Fibroblast of skin of back (primary cell): ENCODE data around the gene CUL5.
A peak's percentile ranks its signal among the peaks of the same experiment; 100 is the strongest.
"Not testable (repeated sequence)": the region's sequence is repeated elsewhere in the genome, so short reads cannot be mapped to it uniquely, and the experiment has no call there.

Source experiments
- DNase-seq: peaks from one replicate; pipeline ENCODE4 v3.0.0-alpha.2; 2013

CUL5 gene

GRCh38 chr11:108025387-108026080 lies 16.8 kb downstream of the CUL5 start:
- DNase-seq, result no peak

DNA sequence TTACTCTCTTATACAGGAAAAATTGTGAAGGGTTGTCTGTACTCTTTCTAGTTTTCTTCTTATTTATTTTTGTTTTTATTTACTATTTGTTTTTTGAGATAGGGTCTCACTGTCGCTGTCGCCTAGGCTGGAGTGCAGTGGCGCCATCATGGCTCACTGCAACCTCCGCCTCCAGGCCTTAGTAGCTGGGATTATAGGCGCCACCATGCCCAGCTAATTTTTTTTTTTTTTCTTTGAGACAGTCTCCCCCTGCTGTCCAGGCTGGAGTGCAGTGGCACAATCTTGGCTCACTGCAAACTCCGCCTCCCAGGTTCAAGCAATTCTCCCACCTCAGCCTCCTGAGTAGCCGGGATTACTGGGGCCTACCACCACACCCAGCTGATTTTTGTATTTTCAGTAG lies 18.4 kb downstream of the CUL5 start:
- no peak for DNase-seq

GRCh38 chr11:108028822-108029441 lies 20.2 kb downstream of the CUL5 start:
- DNase-seq, result not testable (repeated sequence)

- not testable (repeated sequence) for DNase-seq
These were observed 22.9 kb downstream of the CUL5 start for GRCh38 chr11:108031604-108032003.

GRCh38 chr11:108032800-108033199 lies 24.1 kb downstream of the CUL5 start:
- no peak for DNase-seq

DNA sequence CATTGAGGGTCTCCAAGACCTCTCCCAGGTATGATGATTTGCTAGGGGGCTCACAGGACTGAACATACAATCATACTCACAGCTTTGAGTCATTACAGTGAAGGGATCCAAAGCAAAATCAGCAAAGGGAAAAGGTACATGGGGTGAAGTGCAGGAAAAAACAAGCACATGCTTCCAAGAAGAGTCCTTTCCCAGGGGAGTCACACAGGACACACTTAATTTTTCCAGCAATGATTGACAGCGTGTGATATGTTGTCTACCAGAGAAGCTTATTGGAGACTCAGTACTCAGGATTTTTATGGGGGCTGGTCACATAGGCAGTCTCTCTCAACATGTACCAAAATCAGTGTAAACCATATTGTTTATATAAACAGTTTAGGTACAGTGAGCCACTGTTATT lies 25.3 kb downstream of the CUL5 start:
- no peak for DNase-seq

- no peak for DNase-seq
These were observed 26.3 kb downstream of the CUL5 start for GRCh38 chr11:108034952-108035351.

DNA sequence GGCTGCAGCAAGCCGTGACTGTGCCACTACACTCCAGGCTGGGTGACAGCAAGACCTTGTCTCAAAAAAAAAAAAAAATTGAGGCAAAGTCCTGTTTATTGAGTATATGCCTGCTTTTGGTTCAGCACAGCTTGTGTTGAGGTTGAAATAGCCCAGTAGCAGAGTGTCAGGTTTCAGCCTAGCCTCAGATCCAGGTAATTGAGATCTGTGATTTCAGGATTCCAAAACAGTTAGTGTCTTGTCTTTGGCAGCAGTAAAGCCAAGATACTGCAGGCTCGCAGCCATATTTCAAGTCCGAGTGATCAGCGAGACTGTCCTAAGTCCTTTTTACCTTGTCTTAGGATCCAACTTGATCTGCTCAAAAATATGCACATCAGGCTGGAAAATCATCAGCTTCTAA lies 27.0 kb downstream of the CUL5 start:
- DNase-seq, result no peak

DNA sequence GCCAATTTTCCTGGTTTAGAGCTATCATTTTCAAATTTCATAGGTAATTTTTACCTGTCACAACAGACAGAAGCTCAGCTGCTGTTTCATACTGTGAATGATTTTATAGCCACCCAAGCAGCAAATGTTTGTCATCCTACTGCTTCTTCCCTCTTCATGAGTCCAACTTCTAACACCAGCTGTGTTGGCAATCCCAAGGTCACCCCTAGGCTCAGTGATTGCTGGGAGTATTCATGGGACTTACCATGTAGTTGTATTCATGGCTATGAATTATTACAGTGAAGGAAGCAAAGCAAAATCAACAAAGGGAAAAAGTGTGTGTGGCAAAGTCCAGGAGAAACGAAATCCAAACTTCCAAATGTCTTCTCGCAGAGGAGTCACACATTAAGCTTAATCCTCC lies 28.5 kb downstream of the CUL5 start:
- no peak for DNase-seq

DNA sequence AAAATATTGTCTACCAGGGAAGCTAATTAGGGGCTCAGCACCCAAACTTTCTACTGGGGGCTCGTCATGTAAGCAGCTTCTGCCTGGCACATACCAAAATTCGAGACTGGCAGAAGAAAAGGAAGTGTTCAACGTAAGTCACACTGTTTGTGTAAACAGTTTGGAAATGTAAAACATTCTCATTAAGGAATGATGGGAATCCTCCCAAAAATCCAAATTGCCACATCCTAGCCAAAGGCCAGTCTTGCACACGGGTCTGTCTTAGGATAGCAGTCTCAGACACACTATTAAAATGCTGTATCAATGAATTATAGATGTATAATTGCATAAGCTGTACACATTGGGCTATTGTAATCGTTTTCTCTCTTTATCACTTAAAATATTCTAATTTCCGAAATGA lies 28.9 kb downstream of the CUL5 start:
- peak; percentile 16 for DNase-seq

- no peak for DNase-seq
These were observed 39.6 kb downstream of the CUL5 start for GRCh38 chr11:108048269-108048668.

- DNase-seq, result no peak
These were observed 53.6 kb downstream of the CUL5 start for GRCh38 chr11:108062336-108062735.

- no peak for DNase-seq
These were observed 54.7 kb downstream of the CUL5 start for GRCh38 chr11:108063410-108063809.

GRCh38 chr11:108069947-108070346 lies 61.2 kb downstream of the CUL5 start:
- peak; percentile 50 for DNase-seq

GRCh38 chr11:108084811-108085210 lies 76.1 kb downstream of the CUL5 start:
- DNase-seq, result no peak

GRCh38 chr11:108085672-108086071 lies 77.0 kb downstream of the CUL5 start:
- no peak for DNase-seq

- no peak for DNase-seq
These were observed 83.4 kb downstream of the CUL5 start for GRCh38 chr11:108092134-108092533.

- no peak for DNase-seq
These were observed 84.6 kb downstream of the CUL5 start for GRCh38 chr11:108093128-108093904.

DNA sequence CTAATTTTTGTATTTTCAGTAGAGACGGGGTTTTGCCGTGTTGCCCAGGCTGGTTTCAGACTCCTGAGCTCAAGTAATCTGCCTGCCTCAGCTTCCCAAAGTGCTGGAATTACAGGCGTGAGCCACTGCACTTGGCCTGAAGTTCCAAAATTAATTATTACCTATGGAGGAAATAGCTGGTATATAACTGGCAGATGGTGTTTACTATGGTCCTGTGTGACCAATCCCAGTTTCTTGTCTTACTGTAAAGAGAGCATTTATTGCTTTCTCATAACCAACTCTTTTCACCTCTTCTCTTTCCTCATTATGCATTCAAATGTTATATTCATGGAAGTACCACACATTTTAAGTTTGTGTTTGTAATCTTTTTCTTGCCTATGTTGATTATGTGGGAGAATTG lies 88.5 kb downstream of the CUL5 start:
- no peak for DNase-seq

DNA sequence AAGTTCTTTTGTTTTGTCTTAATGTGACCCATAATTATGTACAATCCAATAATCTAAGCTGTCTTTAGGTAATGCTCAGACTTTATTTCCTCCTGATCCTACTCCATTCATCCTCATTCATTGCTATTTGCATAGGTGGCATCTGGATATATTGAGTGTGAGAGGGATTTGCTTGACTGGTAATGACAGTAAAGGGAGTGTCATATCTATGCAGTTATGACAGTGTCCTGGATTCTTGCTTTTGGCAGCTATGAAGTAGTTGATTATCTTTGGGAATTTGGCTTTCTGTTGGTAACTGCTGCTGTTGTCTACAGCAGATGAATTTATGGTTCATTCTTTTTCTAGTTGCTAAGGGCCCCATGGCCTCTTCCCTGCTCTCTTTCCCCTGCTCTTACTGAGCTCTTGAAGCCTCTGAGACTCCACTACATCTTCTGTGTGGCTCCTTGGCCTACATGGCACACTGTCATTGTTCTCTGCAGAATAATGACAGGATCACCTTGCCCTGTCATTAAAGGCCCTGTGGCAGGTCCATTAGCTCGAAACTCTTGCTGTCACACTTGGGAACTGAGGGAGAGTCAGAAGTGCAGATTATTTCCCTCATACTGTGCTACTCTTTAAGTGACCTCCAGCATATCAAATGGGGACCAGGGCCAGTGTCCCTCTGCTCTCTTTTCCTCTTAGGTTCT lies 92.5 kb downstream of the CUL5 start:
- no peak for DNase-seq

DNA sequence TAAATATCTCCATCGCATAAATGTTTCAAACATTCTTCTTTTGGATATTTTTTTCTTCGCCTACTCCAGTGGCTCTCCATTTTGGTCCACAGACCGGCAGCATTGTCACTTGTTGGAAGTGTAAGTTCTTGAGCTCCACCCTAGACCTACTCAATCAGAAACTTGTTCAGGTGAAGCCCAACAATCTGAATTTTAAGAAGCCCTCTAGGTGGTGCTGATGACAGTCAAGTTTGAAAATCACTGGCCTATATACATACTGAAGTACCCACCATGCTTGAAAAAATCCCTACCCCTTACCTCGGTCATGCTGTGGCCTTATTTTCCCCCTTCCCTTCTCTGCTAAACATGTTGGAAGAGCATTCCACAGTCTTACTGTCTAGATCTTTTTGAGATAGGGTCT lies 102.4 kb downstream of the CUL5 start:
- DNase-seq, result no peak

GRCh38 chr11:108112057-108112456 lies 103.4 kb downstream of the CUL5 start:
- peak; percentile 24 for DNase-seq

GRCh38 chr11:108115500-108116140 lies 106.9 kb downstream of the CUL5 start:
- peak; percentile 60 for DNase-seq
